GM21381 (cell line): Measurements from ENCODE around the gene PTPRM.

Source experiments
- ATAC-seq: cut with Tn5 transposase; IDR thresholded peaks from one replicate; pipeline ENCODE4 v1.9.1; 2021; ENCODE audit warnings: mild to moderate bottlenecking, moderate library complexity; ENCODE audit not compliant: unreplicated experiment

PTPRM gene

GRCh38 chr18:8401606-8402005 lies 834.5 kb downstream of the PTPRM start:
- no peak for ATAC-seq

- no peak for ATAC-seq
These were observed 835.1 kb downstream of the PTPRM start for GRCh38 chr18:8402237-8402636.

- no peak for ATAC-seq
These were observed 836.6 kb downstream of the PTPRM start for GRCh38 chr18:8403713-8404112.

- ATAC-seq, result no peak
These were observed 839.2 kb downstream of the PTPRM start for GRCh38 chr18:8406186-8406867.

GRCh38 chr18:8406868-8407250 lies 839.7 kb downstream of the PTPRM start:
- ATAC-seq, result no peak

- ATAC-seq, result no peak
These were observed 842.0 kb downstream of the PTPRM start for GRCh38 chr18:8409151-8409550.

GRCh38 chr18:8411492-8411891 lies 844.4 kb downstream of the PTPRM start:
- no peak for ATAC-seq

- no peak for ATAC-seq
These were observed 845.0 kb downstream of the PTPRM start for GRCh38 chr18:8412117-8412516.

- no peak for ATAC-seq
These were observed 846.1 kb downstream of the PTPRM start for GRCh38 chr18:8413189-8413588.

GRCh38 chr18:8413751-8414150 lies 846.6 kb downstream of the PTPRM start:
- ATAC-seq, result no peak

GRCh38 chr18:8416212-8417019 lies 849.3 kb downstream of the PTPRM start:
- no peak for ATAC-seq

GRCh38 chr18:8422391-8422790 lies 855.3 kb downstream of the PTPRM start:
- ATAC-seq, result no peak

GRCh38 chr18:8423051-8423557 lies 856.0 kb downstream of the PTPRM start:
- ATAC-seq, result no peak

- no peak for ATAC-seq
These were observed 857.4 kb downstream of the PTPRM start for GRCh38 chr18:8424481-8424880.

GRCh38 chr18:8424917-8425725 lies 858.0 kb downstream of the PTPRM start:
- no peak for ATAC-seq

- no peak for ATAC-seq
These were observed 859.3 kb downstream of the PTPRM start for GRCh38 chr18:8426401-8426800.

- no peak for ATAC-seq
These were observed 860.2 kb downstream of the PTPRM start for GRCh38 chr18:8427339-8427738.

GRCh38 chr18:8428951-8429350 lies 861.8 kb downstream of the PTPRM start:
- ATAC-seq, result no peak

GRCh38 chr18:8431036-8431435 lies 863.9 kb downstream of the PTPRM start:
- no peak for ATAC-seq

GRCh38 chr18:8433323-8433722 lies 866.2 kb downstream of the PTPRM start:
- no peak for ATAC-seq

- no peak for ATAC-seq
These were observed 866.7 kb downstream of the PTPRM start for GRCh38 chr18:8433771-8434170.
